Measurements from ENCODE around the gene CPNE5.

CPNE5 gene

DNA sequence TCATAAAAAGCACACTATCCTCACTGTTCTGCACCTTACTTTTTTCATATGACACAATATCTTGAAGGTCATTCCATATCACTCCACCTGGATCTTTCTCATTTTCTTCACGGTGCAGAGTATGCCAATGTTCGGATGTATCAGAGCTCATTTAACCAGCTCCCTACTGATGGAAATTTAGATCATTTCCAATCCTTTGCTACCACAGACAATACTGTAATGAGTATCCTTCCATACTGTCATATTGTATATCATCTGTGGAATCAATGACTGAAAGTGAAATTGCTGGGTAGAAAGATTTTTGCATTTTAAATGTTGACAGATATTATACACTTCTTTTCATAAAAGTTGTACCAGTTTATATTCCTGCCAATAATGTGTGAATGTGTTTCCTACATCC, 143.8 kb downstream of the CPNE5 start:
- H3K4me1 ChIP-seq, result no peaks in the 10 kb centered on the region
- H3K9me3 ChIP-seq, result no peaks in the 10 kb centered on the region
- no peak for DNase-seq (ENCODE audit: low spot score in 2 of 2)
- no peaks in the 10 kb centered on the region for H3K27me3 ChIP-seq (ENCODE audit: low read depth)
- H3K4me3 ChIP-seq, result no peak overlapping the region
- in situ Hi-C loops (cut with MboI; ENCODE audit: low sequenced_read_pairs), result no loop called here
- H3K36me3 ChIP-seq (replicated peaks), result no peaks in the 10 kb centered on the region

DNA sequence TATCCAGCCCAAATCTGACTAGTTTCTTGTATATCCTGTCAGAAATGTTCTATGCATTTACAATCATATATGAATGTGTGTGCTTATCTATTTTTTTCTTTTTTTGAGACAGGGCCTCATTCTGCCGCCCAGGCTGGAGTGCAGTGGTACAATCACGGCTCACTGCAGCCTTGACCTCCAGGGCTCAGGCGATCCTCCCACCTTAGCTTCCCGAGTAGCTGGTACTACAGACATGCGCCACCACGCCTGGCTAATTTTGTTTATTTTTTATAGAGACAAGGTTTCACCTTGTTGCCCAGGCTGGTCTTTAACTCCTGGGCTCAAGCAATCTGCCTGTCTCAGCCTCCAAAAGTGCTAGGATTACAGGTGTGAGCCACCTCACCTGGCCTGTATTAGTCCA, 144.6 kb downstream of the CPNE5 start:
- no peak for DNase-seq (ENCODE audit: low spot score in 2 of 2)
- in situ Hi-C loops (cut with MboI; ENCODE audit: low sequenced_read_pairs), result no loop called here
- H3K36me3 ChIP-seq (replicated peaks), result no peaks in the 10 kb centered on the region
- H3K4me3 ChIP-seq, result no peak overlapping the region
- H3K9me3 ChIP-seq, result no peaks in the 10 kb centered on the region
- H3K4me1 ChIP-seq, result no peaks in the 10 kb centered on the region
- H3K27me3 ChIP-seq (ENCODE audit: low read depth), result no peaks in the 10 kb centered on the region

DNA sequence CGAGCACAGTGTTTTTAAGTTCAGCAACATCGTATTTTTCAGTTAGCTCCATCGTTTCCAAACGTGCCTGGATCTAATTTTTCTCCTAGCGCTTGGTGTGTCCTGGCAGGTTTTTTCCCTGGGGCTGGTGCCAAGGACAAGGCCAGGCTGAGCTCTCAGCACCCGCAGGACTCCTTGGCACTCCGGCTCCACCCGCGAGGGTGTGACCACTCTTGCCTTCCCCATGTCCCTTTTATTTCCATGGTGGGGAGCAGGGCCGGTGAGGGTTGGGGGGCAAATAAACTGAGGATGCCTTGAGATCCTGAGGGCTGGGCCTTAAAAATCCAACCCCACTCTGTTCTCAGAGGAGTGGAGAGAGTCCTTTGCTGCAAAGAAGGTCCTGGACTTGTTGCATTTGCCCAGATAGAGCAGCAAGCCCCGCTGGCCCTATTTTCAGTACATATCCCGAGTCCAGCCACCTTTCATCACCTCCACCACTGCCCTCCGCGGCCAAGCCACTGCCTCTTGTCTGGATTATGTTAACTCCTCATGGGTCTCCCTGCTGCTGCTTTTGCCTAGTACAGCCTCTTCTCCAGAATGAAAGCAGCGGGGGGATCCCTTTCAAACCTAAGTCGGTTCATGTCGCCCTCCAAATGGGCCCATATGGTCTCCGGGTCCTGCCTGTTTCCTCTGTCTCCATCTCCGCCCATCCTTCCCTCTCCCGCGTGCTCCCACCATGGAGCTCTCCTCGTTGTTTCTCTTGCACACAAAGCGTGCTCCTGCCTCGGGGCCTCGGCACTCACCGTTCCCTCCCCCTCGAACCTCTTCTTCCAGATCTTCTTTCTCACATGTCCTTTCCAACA, 146.2 kb downstream of the CPNE5 start:
- H3K9me3 ChIP-seq, result no peaks in the 10 kb centered on the region
- no peak overlapping the region for H3K4me3 ChIP-seq
- H3K27me3 ChIP-seq (ENCODE audit: low read depth), result no peaks in the 10 kb centered on the region
- no peaks in the 10 kb centered on the region for H3K4me1 ChIP-seq
- H3K36me3 ChIP-seq (replicated peaks), result no peaks in the 10 kb centered on the region
- no peak for DNase-seq (ENCODE audit: low spot score in 2 of 2)
- in situ Hi-C loops (cut with MboI; ENCODE audit: low sequenced_read_pairs), result no loop called here

GRCh38 chr6:36692220-36692619, 147.0 kb downstream of the CPNE5 start:
- Histone ChIP-seq H3K36me3 (replicated peaks) (no peaks in the 10 kb centered on the region), H3K9me3 (no peaks in the 10 kb centered on the region), H3K27me3 (ENCODE audit: low read depth) (no peaks in the 10 kb centered on the region), H3K4me3 (no peak overlapping the region), H3K4me1 (no peaks in the 10 kb centered on the region)
- no peak for DNase-seq (ENCODE audit: low spot score in 2 of 2)
- in situ Hi-C loops (cut with MboI; ENCODE audit: low sequenced_read_pairs), result no loop called here

- in situ Hi-C loops (cut with MboI; ENCODE audit: low sequenced_read_pairs), result no loop called here
- Histone ChIP-seq H3K9me3 (no peaks in the 10 kb centered on the region), H3K36me3 (replicated peaks) (no peaks in the 10 kb centered on the region), H3K27me3 (ENCODE audit: low read depth) (no peaks in the 10 kb centered on the region), H3K4me1 (no peaks in the 10 kb centered on the region), H3K4me3 (no peak overlapping the region)
- no peak for DNase-seq (ENCODE audit: low spot score in 2 of 2)
Observed at GRCh38 chr6:36691612-36692011, 147.6 kb downstream of the CPNE5 start.

GRCh38 chr6:36691011-36691410, 148.2 kb downstream of the CPNE5 start:
- DNase-seq (ENCODE audit: low spot score in 2 of 2), result no peak
- in situ Hi-C loops (cut with MboI; ENCODE audit: low sequenced_read_pairs), result no loop called here
- Histone ChIP-seq H3K36me3 (replicated peaks) (no peaks in the 10 kb centered on the region), H3K9me3 (no peaks in the 10 kb centered on the region), H3K4me1 (no peaks in the 10 kb centered on the region), H3K27me3 (ENCODE audit: low read depth) (no peaks in the 10 kb centered on the region), H3K4me3 (no peak overlapping the region)
